H9 (cell line): ENCODE data around the gene SDHAF3. TPM values are rescaled to one million over a fixed set of nuclear protein-coding genes. Genes with fewer than 3 reads are reported as not detected.
A peak's percentile ranks its signal among the peaks of the same experiment; 100 is the strongest.

ENCODE experiments used
- DNase-seq: peaks from one replicate; pipeline ENCODE4 v3.0.0-alpha.2; 2017
- H2AFZ ChIP-seq: one replicate; pipeline ENCODE4 v1.6.1; 2013; ENCODE audit warnings: mild to moderate bottlenecking, low read length, control low read depth, moderate library complexity
- H2AK5ac ChIP-seq: 2 replicates; pipeline ENCODE4 v1.6.1; 2013; ENCODE audit warnings: low read length, control low read depth, mixed read lengths; ENCODE audit not compliant: insufficient read length
- H2BK120ac ChIP-seq: one replicate; pipeline ENCODE4 v1.6.1; 2013; ENCODE audit warnings: low read depth, mild to moderate bottlenecking, low read length, control low read depth, inconsistent platforms; ENCODE audit not compliant: poor library complexity, severe bottlenecking
- H2BK12ac ChIP-seq: 2 replicates; pipeline ENCODE4 v1.6.1; 2013; ENCODE audit warnings: low read length, control low read depth, mixed read lengths, low read depth; ENCODE audit not compliant: insufficient read length
- H2BK15ac ChIP-seq: 2 replicates; pipeline ENCODE4 v1.6.1; 2013; ENCODE audit warnings: low read depth, low read length, control low read depth
- H2BK20ac ChIP-seq: one replicate; pipeline ENCODE4 v1.6.1; 2013; ENCODE audit warnings: low read depth, mild to moderate bottlenecking, low read length, control low read depth, inconsistent platforms; ENCODE audit not compliant: poor library complexity, severe bottlenecking
- H2BK5ac ChIP-seq: 2 replicates; pipeline ENCODE4 v1.6.1; 2013; ENCODE audit warnings: low read length, control low read depth, mixed read lengths; ENCODE audit not compliant: insufficient read length
- H3K14ac ChIP-seq: 2 replicates; pipeline ENCODE4 v1.6.1; 2013; ENCODE audit warnings: low read length, control low read depth; ENCODE audit not compliant: insufficient read depth
- H3K18ac ChIP-seq: 2 replicates; pipeline ENCODE4 v1.6.1; 2013; ENCODE audit warnings: low read depth, mild to moderate bottlenecking, mixed read lengths, low read length, control low read depth; ENCODE audit not compliant: insufficient read length
- H3K23ac ChIP-seq: 2 replicates; pipeline ENCODE4 v1.6.1; 2013; ENCODE audit warnings: low read length, control low read depth, mixed read lengths, low read depth; ENCODE audit not compliant: insufficient read length
- H3K23me2 ChIP-seq: 2 replicates; pipeline ENCODE4 v1.6.1; 2013; ENCODE audit warnings: low read depth, mild to moderate bottlenecking, mixed read lengths, low read length, control low read depth; ENCODE audit not compliant: insufficient read length, poor library complexity, severe bottlenecking
- H3K27ac ChIP-seq: 2 replicates; pipeline ENCODE4 v1.5.1; 2013; ENCODE audit warnings: low read length, control low read depth, mixed read lengths, low read depth; ENCODE audit not compliant: insufficient read length
- H3K27me3 ChIP-seq: 2 replicates; pipeline ENCODE4 v1.6.1; 2013; ENCODE audit warnings: low read length, control low read depth, inconsistent platforms; ENCODE audit not compliant: insufficient read depth
- H3K4ac ChIP-seq: 2 replicates; pipeline ENCODE4 v1.6.1; 2013; ENCODE audit warnings: low read depth, mild to moderate bottlenecking, control low read depth, inconsistent platforms, low read length, moderate library complexity
- H3K4me1 ChIP-seq: 2 replicates; pipeline ENCODE4 v1.6.1; 2013; ENCODE audit warnings: low read length, control low read depth, inconsistent platforms; ENCODE audit not compliant: insufficient read depth
- H3K4me2 ChIP-seq: 2 replicates; pipeline ENCODE4 v1.6.1; 2013; ENCODE audit warnings: low read length, control low read depth, mixed read lengths; ENCODE audit not compliant: insufficient read length, insufficient read depth
- H3K56ac ChIP-seq: 2 replicates; pipeline ENCODE4 v1.6.1; 2013; ENCODE audit warnings: low read depth, mild to moderate bottlenecking, mixed read lengths, low read length, control low read depth; ENCODE audit not compliant: insufficient read length
- H3K79me1 ChIP-seq: 2 replicates; pipeline ENCODE4 v1.6.1; 2013; ENCODE audit warnings: low read depth, mild to moderate bottlenecking, moderate library complexity, low read length, control low read depth, inconsistent platforms; ENCODE audit not compliant: insufficient read depth, poor library complexity, severe bottlenecking
- H3K79me2 ChIP-seq: 2 replicates; pipeline ENCODE4 v1.6.1; 2013; ENCODE audit warnings: low read length, control low read depth, inconsistent platforms; ENCODE audit not compliant: insufficient read depth
- H3K9ac ChIP-seq: 2 replicates; pipeline ENCODE4 v1.6.1; 2013; ENCODE audit warnings: low read length, control low read depth, mixed read lengths; ENCODE audit not compliant: insufficient read length; ENCODE audit errors: extremely low read depth
- H3K9me3 ChIP-seq: one replicate; pipeline ENCODE4 v1.6.1; 2013; ENCODE audit warnings: low read depth, low read length, inconsistent platforms; ENCODE audit not compliant: control insufficient read depth
- H3T11ph ChIP-seq: one replicate; pipeline ENCODE4 v1.6.1; 2013; ENCODE audit warnings: mild to moderate bottlenecking, low read length, control low read depth, inconsistent platforms
- H4K20me1 ChIP-seq: one replicate; pipeline ENCODE4 v1.6.1; 2013; ENCODE audit not compliant: control insufficient read depth, insufficient read length, insufficient read depth
- H4K5ac ChIP-seq: 2 replicates; pipeline ENCODE4 v1.6.1; 2013; ENCODE audit warnings: low read depth, mild to moderate bottlenecking, mixed read lengths, low read length, control low read depth; ENCODE audit not compliant: insufficient read length
- H4K8ac ChIP-seq: replicated peaks from 2 replicates; pipeline ENCODE4 v1.6.1; 2013; ENCODE audit warnings: low read length, control low read depth, mixed read lengths, low read depth; ENCODE audit not compliant: insufficient read length
- H4K91ac ChIP-seq: 2 replicates; pipeline ENCODE4 v1.6.1; 2013; ENCODE audit warnings: low read depth, mild to moderate bottlenecking, moderate library complexity, mixed read lengths, low read length, control low read depth; ENCODE audit not compliant: insufficient read length
- H3K27ac Mint-ChIP-seq, 3 experiments: 2 replicates in 2 of 3; 3 replicates in 1 of 3; pipeline ENCODE4 v1.8.0; 2020 to 2021; ENCODE audit warnings: mixed read lengths in 3 of 3, mild to moderate bottlenecking in 1 of 3, moderate library complexity in 1 of 3
- H3K27me3 Mint-ChIP-seq: 2 replicates; pipeline ENCODE4 v1.8.0; 2021; ENCODE audit warnings: low read depth, mild to moderate bottlenecking, moderate library complexity, mixed read lengths
- H3K36me3 Mint-ChIP-seq, 3 experiments: 2 replicates in 2 of 3; 3 replicates in 1 of 3; pipeline ENCODE4 v1.8.0; 2020 to 2021; ENCODE audit warnings: low read depth in 3 of 3, mixed read lengths in 3 of 3; ENCODE audit not compliant: insufficient read depth in 1 of 3
- H3K4me1 Mint-ChIP-seq, 2 experiments: 2 replicates each; pipeline ENCODE4 v1.8.0; 2020; ENCODE audit warnings: mixed read lengths in 2 of 2
- H3K4me3 Mint-ChIP-seq, 2 experiments: 2 replicates in 1 of 2; 3 replicates in 1 of 2; pipeline ENCODE4 v1.8.0; 2020 to 2021; ENCODE audit warnings: mild to moderate bottlenecking in 2 of 2, mixed read lengths in 2 of 2, moderate library complexity in 1 of 2
- H3K9me3 Mint-ChIP-seq, 2 experiments: 2 replicates in 1 of 2; 3 replicates in 1 of 2; pipeline ENCODE4 v1.8.0; 2020; ENCODE audit warnings: mild to moderate bottlenecking in 2 of 2, mixed read lengths in 2 of 2, moderate library complexity in 1 of 2
- CTCF ChIP-seq: fragments of 200-600 bp; sonication (generic); conservative IDR thresholded peaks from 3 replicates; pipeline ENCODE4 v1.8.0; 2021; ENCODE audit warnings: antibody characterized with exemption, mild to moderate bottlenecking
- WGBS: extraction: QIAGEN DNeasy Blood & Tissue Kit; methylation state at CpG from one replicate; pipeline ENCODE4 v1.1.7; 2013; ENCODE audit warnings: missing lambda C conversion rate, low lambda C conversion rate, mixed read lengths; ENCODE audit not compliant: insufficient read length; ENCODE audit errors: extremely low coverage; 5-methylcytosine and 5-hydroxymethylcytosine counted together
- total RNA-seq: library from RNA; stranded (reverse); gene quantifications from 2 replicates; pipeline ENCODE4 v1.2.1, GENCODE V29; 2021

SDHAF3 gene
- total RNA-seq, 1 experiment from 2014 or later, result 14.1 TPM

- Histone ChIP-seq H3K14ac (no peak overlapping the region), H3K4me2 (no peak overlapping the region), H3K27ac (no peak overlapping the region), H3K27me3 (no peaks in the 10 kb centered on the region), H3K56ac (no peak overlapping the region), H2BK20ac (no peak overlapping the region), H3T11ph (no peak overlapping the region), H3K79me1 (no peaks in the 10 kb centered on the region), H3K18ac (no peak overlapping the region), H2BK15ac (no peak overlapping the region), H3K23me2 (no peaks in the 10 kb centered on the region), H3K4me1 (no peaks in the 10 kb centered on the region), H2BK5ac (no peak overlapping the region), H2AK5ac (no peak overlapping the region), H4K91ac (no peak overlapping the region), H2BK12ac (no peak overlapping the region), H3K9ac (no peak overlapping the region), H3K4ac (no peak overlapping the region), H4K8ac (no peak overlapping the region), H3K23ac (no peak overlapping the region), H2AFZ (no peak overlapping the region), H3K9me3 (no peaks in the 10 kb centered on the region), H4K20me1 (no peaks in the 10 kb centered on the region), H4K5ac (no peak overlapping the region), H2BK120ac (no peak overlapping the region), H3K79me2 (no peaks in the 10 kb centered on the region)
- Mint-ChIP-seq H3K27me3 (no peaks in the 10 kb centered on the region), H3K9me3 (peaks cover 13 to 20% of the 10 kb centered on the region in 2 experiments), H3K36me3 (peaks cover 42 to 60% (median 49%) of the 10 kb centered on the region in 3 experiments), H3K27ac (peak overlapping the region in 1 of 3 experiments; percentile 7; a peak in 1 of 7 replicates), H3K4me1 (peaks cover 0 to 17% of the 10 kb centered on the region in 2 experiments; a peak in 2 of 4 replicates), H3K4me3 (no peak overlapping the region)
- WGBS, result no CpG with 5 or more reads among the region's 2 CpGs
- DNase-seq, result no peak
- no peak for TF ChIP-seq CTCF
Observed at GRCh38 chr7:97166308-97166707, 48.8 kb downstream of the SDHAF3 start.
